ENCODE data around the gene RPL31. TPM values are rescaled to one million over a fixed set of nuclear protein-coding genes. Genes with fewer than 3 reads are reported as not detected.
A peak's percentile ranks its signal among the peaks of the same experiment; 100 is the strongest.

Gene RPL31
- total and polyA plus RNA-seq, 2 donors from 2014 or later, result 1,182 to 2,844 TPM

- Histone ChIP-seq H3K4me1 (ENCODE audit: control insufficient read depth in 2 of 3, insufficient read depth in 2 of 3, low read depth in 1 of 3, low read length in 3 of 3) (no peaks in the 10 kb centered on the region), H3K9me3 (ENCODE audit: control insufficient read depth in 2 of 3, insufficient read depth in 1 of 3, low read length in 3 of 3) (no peaks in the 10 kb centered on the region), H3K4me3 (ENCODE audit: low read length in 3 of 3) (no peak overlapping the region), H3K27ac (ENCODE audit: low read depth in 2 of 2, low read length in 2 of 2) (no peak overlapping the region), H3K27me3 (ENCODE audit: control insufficient read depth, insufficient read depth, low read length) (no peaks in the 10 kb centered on the region), H3K36me3 (ENCODE audit: control insufficient read depth in 2 of 3, insufficient read depth in 3 of 3, low read length in 3 of 3) (peaks cover 0 to 12% (median 11%) of the 10 kb centered on the region in 3 donors), H3K9ac (ENCODE audit: low read length in 3 of 3) (no peak overlapping the region)
- no peak for DNase-seq
- FAIRE-seq, result no peak
- intact Hi-C loops (cut with DNase I), result no loop called here
- TF ChIP-seq CTCF (IDR thresholded peaks at IDR 0.05; ENCODE audit: borderline replicate concordance, extremely low read depth, insufficient read depth), result no peak
Measured at GRCh38 chr2:101011152-101011551, 9.1 kb downstream of the RPL31 start.

GRCh38 chr2:101012054-101012705, 10.1 kb downstream of the RPL31 start:
- Histone ChIP-seq H3K27ac (ENCODE audit: low read depth in 2 of 2, low read length in 2 of 2) (no peak overlapping the region), H3K36me3 (ENCODE audit: control insufficient read depth in 2 of 3, insufficient read depth in 3 of 3, low read length in 3 of 3) (peaks cover 0 to 10% (median 6%) of the 10 kb centered on the region in 3 donors), H3K9ac (ENCODE audit: low read length in 3 of 3) (no peak overlapping the region), H3K27me3 (ENCODE audit: control insufficient read depth, insufficient read depth, low read length) (no peaks in the 10 kb centered on the region), H3K4me1 (ENCODE audit: control insufficient read depth in 2 of 3, insufficient read depth in 2 of 3, low read depth in 1 of 3, low read length in 3 of 3) (no peaks in the 10 kb centered on the region), H3K4me3 (ENCODE audit: low read length in 3 of 3) (no peak overlapping the region), H3K9me3 (ENCODE audit: control insufficient read depth in 2 of 3, insufficient read depth in 1 of 3, low read length in 3 of 3) (no peaks in the 10 kb centered on the region)
- FAIRE-seq, result no peak
- TF ChIP-seq CTCF (IDR thresholded peaks at IDR 0.05; ENCODE audit: borderline replicate concordance, extremely low read depth, insufficient read depth), result no peak
- no peak for DNase-seq
- intact Hi-C loops (cut with DNase I), result no loop called here

- Histone ChIP-seq H3K4me1 (ENCODE audit: control insufficient read depth in 2 of 3, insufficient read depth in 2 of 3, low read depth in 1 of 3, low read length in 3 of 3) (no peaks in the 10 kb centered on the region), H3K9me3 (ENCODE audit: control insufficient read depth in 2 of 3, insufficient read depth in 1 of 3, low read length in 3 of 3) (no peaks in the 10 kb centered on the region), H3K36me3 (ENCODE audit: control insufficient read depth in 2 of 3, insufficient read depth in 3 of 3, low read length in 3 of 3) (peaks cover 0 to 8% (median 4%) of the 10 kb centered on the region in 3 donors), H3K4me3 (ENCODE audit: low read length in 3 of 3) (no peak overlapping the region), H3K27me3 (ENCODE audit: control insufficient read depth, insufficient read depth, low read length) (no peaks in the 10 kb centered on the region), H3K9ac (ENCODE audit: low read length in 3 of 3) (no peak overlapping the region), H3K27ac (ENCODE audit: low read depth in 2 of 2, low read length in 2 of 2) (no peak overlapping the region)
- intact Hi-C loops (cut with DNase I), result no loop called here
- peak; percentile 77 for TF ChIP-seq CTCF (IDR thresholded peaks at IDR 0.05; ENCODE audit: borderline replicate concordance, extremely low read depth, insufficient read depth)
- FAIRE-seq, result no peak
- DNase-seq, result peak in 3 of 5 donors; percentile 44 to 70 (median 68)
Measured at GRCh38 chr2:101012706-101013181, 10.7 kb downstream of the RPL31 start.

All from kidney (tissue), 14 donors.